Lower lobe of right lung (tissue), 2 donors: ENCODE results near the gene ZNF329. TPM values are rescaled to one million over a fixed set of nuclear protein-coding genes. Genes with fewer than 3 reads are reported as not detected.

Source experiments
- ATAC-seq, 2 donors: fragments of 200-7000 bp; cut with Tn5 transposase; one replicate each; pipeline ENCODE4 v1.9.1; 2020 to 2022; ENCODE audit warnings: mild to moderate bottlenecking in 2 of 2, moderate library complexity in 2 of 2
- DNase-seq: peaks from one replicate; pipeline ENCODE4 v3.0.0-alpha.2; 2020
- H3K27ac ChIP-seq: fragments of 200-600 bp; one replicate; pipeline ENCODE4 v1.8.0; 2022
- H3K27me3 ChIP-seq: fragments of 200-600 bp; one replicate; pipeline ENCODE4 v1.8.0; 2022; ENCODE audit warnings: low read depth
- H3K36me3 ChIP-seq: fragments of 200-600 bp; one replicate; pipeline ENCODE4 v1.8.0; 2022; ENCODE audit warnings: mild to moderate bottlenecking
- H3K4me1 ChIP-seq: fragments of 200-600 bp; one replicate; pipeline ENCODE4 v1.8.0; 2022
- H3K4me3 ChIP-seq: fragments of 200-600 bp; one replicate; pipeline ENCODE4 v1.8.0; 2022; ENCODE audit warnings: mild to moderate bottlenecking
- H3K9me3 ChIP-seq: fragments of 200-600 bp; one replicate; pipeline ENCODE4 v1.8.0; 2022
- intact Hi-C: fragments of 100-400 bp; cut with DNase I; formaldehyde crosslinking; loops from one replicate; pipeline ENCODE4 v1.11.0; 2022
- total RNA-seq: library from RNA; stranded (reverse); fragmentation: NEBNext Ultra II Directional; extraction: Animal tissue kit (Norgen Biotek cat#: 25700); gene quantifications from one replicate; pipeline ENCODE4 v1.2.1, GENCODE V29; 2021
- TF ChIP-seq, protein P1 (sequence below): fragments of 200-600 bp; IDR thresholded peaks from one replicate; pipeline ENCODE4 v1.8.0; 2022; ENCODE audit warnings: antibody characterized with exemption, mild to moderate bottlenecking
- donor health status: DM: no; HTN: yes; CAD: no; lungs with severe emphysema.

Gene ZNF329
- total RNA-seq, 1 donor from 2014 or later = 5.8 TPM

DNA sequence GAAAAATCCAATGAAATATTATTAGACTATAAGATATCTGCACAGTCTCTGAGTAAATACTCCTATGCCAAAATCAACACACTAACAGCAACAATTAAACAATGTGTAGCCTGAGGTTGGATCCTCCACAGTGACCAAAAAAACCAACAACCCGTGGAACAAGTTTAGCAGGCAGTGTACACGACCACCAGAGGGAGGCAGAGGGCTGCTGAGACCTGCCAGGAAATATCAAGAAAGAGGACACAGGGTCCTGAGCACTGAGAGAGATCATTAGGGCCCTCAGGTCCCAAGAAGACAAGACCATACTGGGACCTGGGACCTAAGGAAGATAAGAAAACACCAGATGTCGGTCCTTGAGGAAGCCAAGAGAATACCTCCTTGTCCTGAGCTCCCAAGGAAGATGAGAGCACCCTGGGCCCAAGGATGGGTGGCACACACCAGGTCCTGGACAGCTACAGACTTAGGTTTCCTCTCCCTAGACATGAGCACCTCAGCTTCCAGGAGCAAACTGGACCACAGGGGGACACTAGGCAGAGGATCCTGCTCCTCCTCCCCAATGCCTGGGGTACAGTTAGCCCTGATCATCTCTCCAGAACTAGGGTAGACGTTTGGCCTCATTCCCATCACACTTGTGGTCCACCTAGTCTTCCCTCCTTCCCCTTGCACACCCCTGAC is 31.4 kb upstream of the ZNF329 start:
- DNase-seq = no peak
- peak overlapping the region; percentile 90 for H3K4me3 ChIP-seq
- no peak for ATAC-seq
- H3K9me3 ChIP-seq = peaks cover 92% of the 10 kb centered on the region
- peaks cover 16% of the 10 kb centered on the region for H3K36me3 ChIP-seq
- TF ChIP-seq, protein P1, sequence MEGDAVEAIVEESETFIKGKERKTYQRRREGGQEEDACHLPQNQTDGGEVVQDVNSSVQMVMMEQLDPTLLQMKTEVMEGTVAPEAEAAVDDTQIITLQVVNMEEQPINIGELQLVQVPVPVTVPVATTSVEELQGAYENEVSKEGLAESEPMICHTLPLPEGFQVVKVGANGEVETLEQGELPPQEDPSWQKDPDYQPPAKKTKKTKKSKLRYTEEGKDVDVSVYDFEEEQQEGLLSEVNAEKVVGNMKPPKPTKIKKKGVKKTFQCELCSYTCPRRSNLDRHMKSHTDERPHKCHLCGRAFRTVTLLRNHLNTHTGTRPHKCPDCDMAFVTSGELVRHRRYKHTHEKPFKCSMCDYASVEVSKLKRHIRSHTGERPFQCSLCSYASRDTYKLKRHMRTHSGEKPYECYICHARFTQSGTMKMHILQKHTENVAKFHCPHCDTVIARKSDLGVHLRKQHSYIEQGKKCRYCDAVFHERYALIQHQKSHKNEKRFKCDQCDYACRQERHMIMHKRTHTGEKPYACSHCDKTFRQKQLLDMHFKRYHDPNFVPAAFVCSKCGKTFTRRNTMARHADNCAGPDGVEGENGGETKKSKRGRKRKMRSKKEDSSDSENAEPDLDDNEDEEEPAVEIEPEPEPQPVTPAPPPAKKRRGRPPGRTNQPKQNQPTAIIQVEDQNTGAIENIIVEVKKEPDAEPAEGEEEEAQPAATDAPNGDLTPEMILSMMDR = peak; percentile 49
- H3K27me3 ChIP-seq = no peaks in the 10 kb centered on the region
- H3K27ac ChIP-seq = peak overlapping the region; percentile 99
- H3K4me1 ChIP-seq = no peaks in the 10 kb centered on the region
- intact Hi-C loops = no loop called here

DNA sequence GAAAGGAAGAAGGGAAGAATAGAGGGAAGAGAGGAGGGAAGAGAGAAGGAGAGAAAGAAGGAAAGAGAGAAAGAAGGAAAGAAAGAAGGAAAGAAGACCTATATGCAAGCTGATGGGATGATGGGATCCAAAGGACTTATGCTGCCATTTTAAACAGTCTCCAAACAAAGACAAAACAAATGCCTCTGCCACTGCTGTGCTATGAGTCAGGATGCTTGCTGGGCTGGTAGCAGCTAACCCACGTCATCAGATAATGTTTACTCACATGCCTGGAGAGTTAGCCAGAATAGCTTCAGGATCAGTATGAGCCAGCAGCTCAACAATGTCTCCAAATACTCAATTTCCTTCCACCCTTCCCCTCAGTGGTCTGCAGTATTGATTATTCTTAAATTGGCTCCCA is 20.3 kb upstream of the ZNF329 start:
- intact Hi-C loops = no loop called here
- ATAC-seq (no peak), DNase-seq (no peak)
- TF ChIP-seq, protein P1 = no peak
- Histone ChIP-seq H3K9me3 (peaks cover 97% of the 10 kb centered on the region), H3K4me3 (no peak overlapping the region), H3K36me3 (no peaks in the 10 kb centered on the region), H3K27ac (no peak overlapping the region), H3K4me1 (no peaks in the 10 kb centered on the region), H3K27me3 (no peaks in the 10 kb centered on the region)

DNA sequence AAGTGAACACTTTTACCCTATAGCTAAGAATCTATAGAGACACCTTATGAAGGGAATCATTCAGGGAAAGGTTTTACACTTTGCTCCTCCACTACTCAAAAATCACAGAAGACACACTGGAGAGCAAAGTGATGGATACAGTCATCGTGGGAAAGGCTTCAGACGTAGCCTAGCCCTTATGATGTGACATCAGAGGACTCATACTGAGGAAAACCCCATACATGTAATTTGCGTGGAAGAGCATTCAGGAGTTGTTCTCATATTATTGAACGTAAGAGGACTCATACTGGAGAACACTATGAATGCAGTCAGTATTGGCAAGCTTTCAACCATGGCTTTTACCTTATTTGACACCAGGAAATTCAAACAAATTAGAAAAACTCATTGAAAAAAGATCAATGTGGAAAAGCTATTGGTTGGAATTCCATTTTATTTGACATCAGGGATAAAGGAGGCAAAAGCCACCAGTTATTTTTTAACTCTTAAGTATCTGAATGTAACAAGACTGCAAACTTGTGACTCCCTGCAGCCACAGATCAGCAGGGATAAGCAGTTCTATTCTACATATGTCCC is 16.2 kb upstream of the ZNF329 start:
- no peak for ATAC-seq
- DNase-seq = no peak
- Histone ChIP-seq H3K4me3 (no peak overlapping the region), H3K27me3 (no peaks in the 10 kb centered on the region), H3K9me3 (peaks cover 98% of the 10 kb centered on the region), H3K4me1 (no peaks in the 10 kb centered on the region), H3K36me3 (no peaks in the 10 kb centered on the region), H3K27ac (no peak overlapping the region)
- intact Hi-C loops = no loop called here
- TF ChIP-seq, protein P1 = no peak

DNA sequence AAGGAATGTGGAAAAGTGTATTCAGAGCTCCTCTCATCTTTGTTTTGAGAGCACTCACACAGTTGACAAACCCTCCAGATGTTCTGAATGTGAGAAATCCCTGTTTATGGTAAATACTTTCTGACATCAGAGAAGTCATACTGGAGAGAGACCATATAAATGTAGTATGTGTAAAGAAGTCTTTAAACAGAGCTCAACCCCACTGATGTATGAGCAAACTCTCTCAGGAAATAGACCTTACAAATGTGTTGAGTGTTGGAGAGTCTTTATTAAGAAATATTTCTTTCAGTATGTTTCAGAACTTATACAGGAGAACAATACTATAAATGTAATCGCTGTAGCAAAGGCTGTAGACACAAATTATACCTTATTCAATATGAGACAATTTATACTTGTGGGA is 15.7 kb upstream of the ZNF329 start:
- no peaks in the 10 kb centered on the region for H3K4me1 ChIP-seq
- DNase-seq (no peak), ATAC-seq (no peak)
- intact Hi-C loops = no loop called here
- no peak overlapping the region for H3K4me3 ChIP-seq
- TF ChIP-seq, protein P1 = no peak
- no peaks in the 10 kb centered on the region for H3K27me3 ChIP-seq
- H3K9me3 ChIP-seq = peaks cover 96% of the 10 kb centered on the region
- H3K27ac ChIP-seq = no peak overlapping the region
- H3K36me3 ChIP-seq = no peaks in the 10 kb centered on the region

DNA sequence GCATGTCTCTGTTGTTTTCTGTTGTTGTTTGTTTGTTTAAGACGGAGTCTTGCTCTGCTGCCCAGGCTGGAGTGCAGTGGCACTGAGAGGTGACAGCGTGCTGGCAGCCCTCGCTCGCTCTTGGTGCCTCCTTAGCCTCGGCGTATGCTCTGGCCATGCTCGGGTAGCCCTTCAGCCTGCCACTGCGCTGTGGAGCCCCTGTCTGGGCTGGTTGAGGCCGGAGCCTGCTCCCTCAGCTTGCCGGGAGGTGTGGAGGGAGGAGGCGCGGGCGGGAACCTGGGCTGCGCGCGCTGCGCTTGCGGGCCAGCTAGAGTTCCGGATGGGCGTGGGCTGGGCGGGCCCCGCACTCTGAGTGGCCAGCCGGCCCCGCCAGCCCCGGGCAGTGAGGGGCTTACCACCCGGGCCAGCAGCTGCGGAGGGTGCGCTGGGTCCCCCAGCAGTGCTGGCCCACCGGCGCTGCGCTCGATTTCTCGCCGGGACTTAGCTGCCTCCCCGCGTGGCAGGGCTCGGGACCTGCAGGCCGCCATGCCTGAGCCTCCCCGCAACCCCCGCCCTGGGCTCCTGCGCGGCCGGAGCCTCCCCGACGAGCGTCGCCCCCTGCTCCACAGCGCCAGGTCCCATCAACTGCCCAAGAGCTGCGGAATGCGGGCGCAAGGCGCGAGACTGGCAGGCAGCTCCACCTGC is 6.6 kb upstream of the ZNF329 start:
- Histone ChIP-seq H3K4me3 (no peak overlapping the region), H3K4me1 (peaks cover 17% of the 10 kb centered on the region), H3K9me3 (peaks cover 20% of the 10 kb centered on the region), H3K27ac (no peak overlapping the region), H3K36me3 (no peaks in the 10 kb centered on the region), H3K27me3 (no peaks in the 10 kb centered on the region)
- ATAC-seq (no peak), DNase-seq (no peak)
- intact Hi-C loops = loop anchor here (5.0 kb wide), 1 partner anchor 135 kb away; no protein-coding TSS in a partner anchor
- TF ChIP-seq, protein P1 = no peak
